ENCODE data around the gene SCAF11.

Gene SCAF11

GRCh38 chr12:45977620-45978019, 12.8 kb downstream of the SCAF11 start:
- DNase-seq, result no peak

- no peak for DNase-seq
Measured at GRCh38 chr12:45975506-45975905, 14.9 kb downstream of the SCAF11 start.

- no peak for DNase-seq
Measured at GRCh38 chr12:45974883-45975282, 15.5 kb downstream of the SCAF11 start.

GRCh38 chr12:45974171-45974719, 16.1 kb downstream of the SCAF11 start:
- DNase-seq, result no peak

- no peak for DNase-seq
Measured at GRCh38 chr12:45973526-45973925, 16.8 kb downstream of the SCAF11 start.

- no peak for DNase-seq
Measured at GRCh38 chr12:45970391-45970790, 20.0 kb downstream of the SCAF11 start.

GRCh38 chr12:45969084-45969483, 21.3 kb downstream of the SCAF11 start:
- DNase-seq, result no peak

- no peak for DNase-seq
Measured at GRCh38 chr12:45966486-45966885, 23.9 kb downstream of the SCAF11 start.

- DNase-seq, result no peak
Measured at GRCh38 chr12:45962553-45963325, 27.6 kb downstream of the SCAF11 start.

- no peak for DNase-seq
Measured at GRCh38 chr12:45959728-45960127, 30.6 kb downstream of the SCAF11 start.

- DNase-seq, result no peak
Measured at GRCh38 chr12:45959025-45959424, 31.3 kb downstream of the SCAF11 start.

GRCh38 chr12:45948546-45948945, 41.8 kb downstream of the SCAF11 start:
- no peak for DNase-seq

GRCh38 chr12:45946435-45946834, 43.9 kb downstream of the SCAF11 start:
- DNase-seq, result no peak

- no peak for DNase-seq
Measured at GRCh38 chr12:45944771-45945170, 45.6 kb downstream of the SCAF11 start.

- DNase-seq, result no peak
Measured at GRCh38 chr12:45939759-45940158, 50.6 kb downstream of the SCAF11 start.

- DNase-seq, result no peak
Measured at GRCh38 chr12:45938566-45938965, 51.8 kb downstream of the SCAF11 start.

- DNase-seq, result no peak
Measured at GRCh38 chr12:45934956-45935355, 55.4 kb downstream of the SCAF11 start.

GRCh38 chr12:45933504-45933903, 56.9 kb downstream of the SCAF11 start:
- no peak for DNase-seq

GRCh38 chr12:45930369-45930768, 60.0 kb downstream of the SCAF11 start:
- DNase-seq, result no peak

GRCh38 chr12:45928309-45928708, 62.1 kb downstream of the SCAF11 start:
- no peak for DNase-seq

GRCh38 chr12:45918818-45919217, 71.6 kb downstream of the SCAF11 start:
- no peak for DNase-seq

- no peak for DNase-seq
Measured at GRCh38 chr12:45915405-45915804, 75.0 kb downstream of the SCAF11 start.

GRCh38 chr12:45914090-45914489, 76.3 kb downstream of the SCAF11 start:
- DNase-seq, result no peak

GRCh38 chr12:45913631-45914030, 76.7 kb downstream of the SCAF11 start:
- DNase-seq, result no peak

GRCh38 chr12:45912774-45913173, 77.6 kb downstream of the SCAF11 start:
- no peak for DNase-seq

All from stimulated activated CD8-positive, alpha-beta memory T cell treated with anti-CD3 and anti-CD28 coated beads, Interleukin-4, amount 100 ng/mL, for 48 hours (primary cell).